AG04449 (cell line): ENCODE results near the gene B3GALNT1.
A peak's percentile ranks its signal among the peaks of the same experiment; 100 is the strongest.

ENCODE experiments used
- CTCF ChIA-PET: fragments of 350-600 bp; formaldehyde crosslinking; extraction: SDS; loops from one replicate; lab custom pipeline; 2021; ENCODE audit warnings: antibody characterized with exemption; lab: Yijun Ruan, JAX
- POLR2A ChIA-PET: fragments of 400-600, 350-600 bp; formaldehyde crosslinking; extraction: SDS; loops from one replicate; lab custom pipeline; 2020; ENCODE audit warnings: antibody characterized with exemption, inconsistent platforms; lab: Yijun Ruan, JAX
- DNase-seq: peaks from one replicate; pipeline ENCODE4 v3.0.0-alpha.2; 2010; ENCODE audit warnings: low read depth, low spot score
- H3K4me3 ChIP-seq: 2 replicates; pipeline ENCODE4 v1.5.1; 2011; ENCODE audit warnings: low read depth, mild to moderate bottlenecking, control low read depth, low read length
- CTCF ChIP-seq: IDR thresholded peaks from one replicate; pipeline ENCODE4 v1.5.1; 2011; ENCODE audit warnings: mild to moderate bottlenecking, moderate library complexity, low read length, control low read depth, inconsistent platforms; ENCODE audit not compliant: insufficient read depth; ENCODE audit errors: missing control alignments

The B3GALNT1 gene

DNA sequence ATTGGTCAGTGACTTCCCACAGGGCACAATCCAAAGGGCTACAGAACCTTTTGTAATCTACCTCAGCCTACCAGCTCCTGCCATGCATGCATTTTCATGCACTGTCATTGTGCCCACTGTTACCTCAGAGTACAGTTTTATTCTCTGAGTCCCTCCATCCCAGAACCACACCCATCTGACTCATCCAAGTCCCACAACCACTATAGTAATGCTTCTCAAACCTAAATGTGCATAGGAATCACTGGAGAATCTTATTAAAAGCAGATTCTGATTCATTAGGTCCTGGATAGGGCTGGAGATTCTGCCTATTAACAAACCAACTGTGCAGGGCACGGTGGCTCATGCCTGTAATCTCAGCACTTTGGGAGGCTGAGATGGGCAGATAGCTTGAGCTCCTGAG, 3.7 kb upstream of the B3GALNT1 start:
- no peak for DNase-seq
- TF ChIP-seq CTCF, result no peak
- no peak overlapping the region for H3K4me3 ChIP-seq
- ChIA-PET CTCF (no interaction called here), POLR2A (no interaction called here)

- ChIA-PET POLR2A (no interaction called here), CTCF (interaction anchor here (1.0 kb wide), 1 partner anchor 167 kb away, joined by 3 read pairs; no protein-coding TSS in a partner anchor)
- no peak for DNase-seq
- TF ChIP-seq CTCF, result no peak
- no peak overlapping the region for H3K4me3 ChIP-seq
Observed at GRCh38 chr3:161107311-161107710, 2.2 kb upstream of the B3GALNT1 start.

DNA sequence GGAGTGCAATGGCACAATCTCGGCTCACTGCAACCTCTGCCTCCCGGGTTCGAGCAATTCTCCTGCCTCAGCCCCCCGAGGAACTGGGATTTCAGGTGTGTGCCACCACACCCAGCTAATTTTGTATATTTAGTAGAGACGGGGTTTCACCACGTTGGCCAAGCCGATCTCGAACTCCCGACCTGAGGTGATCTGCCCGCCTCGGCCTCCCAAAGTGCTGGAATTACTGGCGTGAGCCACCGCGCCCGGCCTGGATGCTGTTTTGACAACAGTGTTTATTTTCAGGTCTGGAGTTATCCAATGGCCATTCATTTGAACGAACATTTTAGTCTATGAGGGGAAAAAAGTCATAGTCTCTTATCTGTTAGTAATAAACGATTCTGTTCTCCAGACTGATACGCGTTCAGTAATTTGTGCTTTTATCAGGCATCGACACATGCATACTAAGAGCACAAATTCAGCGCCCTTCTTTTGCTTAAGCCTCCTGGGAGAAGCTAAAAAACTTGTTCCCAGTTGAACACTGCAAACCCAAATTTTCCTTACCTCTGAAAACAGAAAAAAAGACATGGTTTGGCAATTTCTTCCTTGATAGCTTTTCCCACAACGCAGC, 1.3 kb downstream of the B3GALNT1 start:
- ChIA-PET CTCF (no interaction called here), POLR2A (no interaction called here)
- no peak for TF ChIP-seq CTCF

DNA sequence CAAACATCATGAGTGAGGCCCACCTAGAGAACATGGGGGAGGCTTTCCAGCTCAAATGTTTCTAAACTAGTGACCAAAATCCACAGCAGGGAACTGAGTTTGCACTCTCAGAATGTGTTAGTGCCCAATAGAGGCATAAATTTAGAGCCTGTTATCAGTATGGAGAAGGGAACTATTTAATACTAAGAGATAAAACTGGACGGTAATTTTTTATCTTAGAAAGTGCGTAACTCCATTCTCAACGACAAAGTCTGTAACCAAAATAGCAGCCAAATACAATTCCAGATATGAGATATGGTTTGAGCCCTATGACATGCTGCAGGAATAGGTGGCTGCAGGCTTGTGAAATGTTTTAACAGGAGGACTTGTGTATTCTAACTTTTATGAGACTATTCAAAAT, 3.5 kb downstream of the B3GALNT1 start:
- CTCF ChIA-PET, result interaction anchor here (1.0 kb wide), 1 partner anchor 120 kb away, joined by 4 read pairs; the partner anchor contains the start of gene NMD3
- POLR2A ChIA-PET, result no interaction called here
- no peak for TF ChIP-seq CTCF
- H3K4me3 ChIP-seq, result no peak overlapping the region
- DNase-seq, result no peak

More for the DNA sequence above, 1.3 kb downstream of the B3GALNT1 start:
- no peak for DNase-seq
- H3K4me3 ChIP-seq, result peak overlapping the region; percentile 79

DNA sequence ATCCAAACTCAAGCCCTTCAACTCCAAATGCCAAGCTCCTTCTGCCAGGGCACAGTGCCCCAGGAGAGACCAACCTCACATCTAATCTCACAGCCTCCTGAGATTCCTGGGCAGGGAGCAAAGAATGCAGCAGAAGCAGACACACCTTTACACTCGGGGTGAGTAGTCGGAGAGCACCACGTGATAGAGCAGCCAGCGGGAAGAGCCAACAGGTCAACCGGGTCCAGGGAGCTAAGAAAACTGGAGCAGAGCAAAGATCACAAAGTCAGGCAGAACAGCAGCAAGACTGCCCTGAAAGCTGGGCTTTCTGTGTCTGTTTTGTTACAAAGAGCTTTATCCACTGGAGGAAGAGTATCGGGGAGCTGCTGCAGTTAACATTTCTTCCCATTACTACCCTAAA, 4.2 kb downstream of the B3GALNT1 start:
- TF ChIP-seq CTCF, result no peak
- CTCF ChIA-PET, result interaction anchor here (1.0 kb wide), 1 partner anchor 120 kb away, joined by 4 read pairs; the partner anchor contains the start of gene NMD3
- DNase-seq, result no peak
- POLR2A ChIA-PET, result no interaction called here
- no peak overlapping the region for H3K4me3 ChIP-seq

DNA sequence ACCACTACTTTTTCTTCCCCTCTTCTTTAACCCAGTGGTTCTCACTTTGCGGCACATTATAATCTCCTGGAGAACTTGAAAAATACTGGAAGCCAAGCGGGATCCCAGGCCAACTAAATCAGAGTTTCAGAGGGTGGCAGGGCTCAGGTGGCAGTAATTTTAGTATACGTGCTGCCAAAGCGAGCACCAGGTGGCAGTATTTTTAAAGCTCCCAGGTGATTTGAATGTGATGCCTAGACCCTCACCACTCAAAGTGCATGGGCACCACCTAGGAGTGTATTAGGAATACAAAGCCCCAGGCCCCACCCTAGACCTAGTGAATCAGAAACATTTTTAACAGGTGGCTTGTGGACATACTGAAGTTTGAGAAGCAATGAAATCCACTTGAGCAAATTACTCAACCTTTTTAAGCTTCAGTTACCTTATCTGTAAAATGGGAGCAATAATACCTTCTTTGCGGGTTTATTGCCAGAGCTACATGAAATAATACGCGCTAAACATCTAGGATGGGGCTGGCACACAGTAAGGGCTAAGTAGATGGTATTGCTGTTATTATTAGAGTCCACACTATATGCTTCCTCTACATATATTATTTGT, 8.3 kb downstream of the B3GALNT1 start:
- ChIA-PET POLR2A (no interaction called here), CTCF (interaction anchor here (0.8 kb wide), 1 partner anchor 10 kb away, joined by 3 read pairs; no protein-coding TSS in a partner anchor)
- H3K4me3 ChIP-seq, result no peak overlapping the region
- TF ChIP-seq CTCF, result peak; percentile 0
- no peak for DNase-seq
